Tibial nerve (tissue), 3 donors: ENCODE results near the gene PLEKHS1.

Source experiments
- POLR2A ChIP-seq, 2 donors: fragments of 450-650 bp; IDR thresholded peaks; one replicate each; pipeline ENCODE4 v1.6.1; 2017; ENCODE audit warnings: antibody characterized with exemption in 2 of 2, mild to moderate bottlenecking in 2 of 2, moderate library complexity in 2 of 2
- TF ChIP-seq, protein P1 (sequence below), 5 experiments: fragments of 200-600 bp in 3 of 5; fragments of 450-650 bp in 2 of 5; sonication (generic) in 3 of 5; IDR thresholded peaks; one replicate each; pipeline ENCODE4 v1.5.1; 2016 to 2019; ENCODE audit warnings: antibody characterized with exemption in 5 of 5, mild to moderate bottlenecking in 3 of 5, moderate library complexity in 2 of 5

DNA sequence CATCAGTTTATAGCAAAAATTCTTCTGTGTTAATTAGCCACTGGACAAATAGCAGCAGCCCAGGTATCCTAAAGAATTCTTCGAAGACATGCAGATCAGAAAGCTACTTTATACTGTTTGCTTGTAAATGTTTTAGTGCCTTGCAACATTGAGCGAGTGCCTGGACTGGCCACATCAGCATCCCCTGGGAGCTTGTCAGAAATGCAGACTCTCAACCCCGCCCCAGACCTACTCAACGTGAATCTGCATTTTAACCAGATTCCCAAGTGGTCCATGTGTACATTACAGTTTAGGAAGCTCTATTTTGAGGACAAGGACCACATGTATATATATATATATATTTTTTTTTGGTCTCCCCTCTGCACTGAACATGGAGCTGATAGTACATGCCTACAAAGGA lies 18.5 kb upstream of the PLEKHS1 start:
- TF ChIP-seq, protein P1, sequence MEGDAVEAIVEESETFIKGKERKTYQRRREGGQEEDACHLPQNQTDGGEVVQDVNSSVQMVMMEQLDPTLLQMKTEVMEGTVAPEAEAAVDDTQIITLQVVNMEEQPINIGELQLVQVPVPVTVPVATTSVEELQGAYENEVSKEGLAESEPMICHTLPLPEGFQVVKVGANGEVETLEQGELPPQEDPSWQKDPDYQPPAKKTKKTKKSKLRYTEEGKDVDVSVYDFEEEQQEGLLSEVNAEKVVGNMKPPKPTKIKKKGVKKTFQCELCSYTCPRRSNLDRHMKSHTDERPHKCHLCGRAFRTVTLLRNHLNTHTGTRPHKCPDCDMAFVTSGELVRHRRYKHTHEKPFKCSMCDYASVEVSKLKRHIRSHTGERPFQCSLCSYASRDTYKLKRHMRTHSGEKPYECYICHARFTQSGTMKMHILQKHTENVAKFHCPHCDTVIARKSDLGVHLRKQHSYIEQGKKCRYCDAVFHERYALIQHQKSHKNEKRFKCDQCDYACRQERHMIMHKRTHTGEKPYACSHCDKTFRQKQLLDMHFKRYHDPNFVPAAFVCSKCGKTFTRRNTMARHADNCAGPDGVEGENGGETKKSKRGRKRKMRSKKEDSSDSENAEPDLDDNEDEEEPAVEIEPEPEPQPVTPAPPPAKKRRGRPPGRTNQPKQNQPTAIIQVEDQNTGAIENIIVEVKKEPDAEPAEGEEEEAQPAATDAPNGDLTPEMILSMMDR (IDR thresholded peaks at IDR 0.05), result no peak
- no peak for TF ChIP-seq POLR2A (IDR thresholded peaks at IDR 0.05)
